Activated naive CD4-positive, alpha-beta T cell treated with anti-CD3 and anti-CD28 coated beads, Interleukin-2, amount 10 ng/mL, durations not matched to agents 7 days and 5 days (primary cell): ENCODE data around the gene SLC7A9.
"Not testable (repeated sequence)": the region's sequence is repeated elsewhere in the genome, so short reads cannot be mapped to it uniquely, and the experiment has no call there.

ENCODE experiments used
- CTCF ChIA-PET: fragments of 350-600 bp; sonication (Branson Sonifier 250); formaldehyde crosslinking; loops from one replicate; lab custom pipeline; 2021; ENCODE audit warnings: antibody characterized with exemption; lab: Charles Lee
- DNase-seq: peaks from one replicate; pipeline ENCODE4 v3.0.0-alpha.2; 2020
- H3K27ac Mint-ChIP-seq: one replicate; pipeline ENCODE4 v1.8.0; 2021; ENCODE audit warnings: mild to moderate bottlenecking, moderate library complexity, mixed read lengths
- H3K27me3 Mint-ChIP-seq: one replicate; pipeline ENCODE4 v1.8.0; 2021; ENCODE audit warnings: mild to moderate bottlenecking, mixed read lengths
- H3K36me3 Mint-ChIP-seq: one replicate; pipeline ENCODE4 v1.8.0; 2021; ENCODE audit warnings: mixed read lengths
- H3K4me1 Mint-ChIP-seq: one replicate; pipeline ENCODE4 v1.8.0; 2021; ENCODE audit warnings: mixed read lengths
- H3K4me3 Mint-ChIP-seq: one replicate; pipeline ENCODE4 v1.8.0; 2021; ENCODE audit warnings: mild to moderate bottlenecking, moderate library complexity, mixed read lengths
- H3K9me3 Mint-ChIP-seq: one replicate; pipeline ENCODE4 v1.8.0; 2021; ENCODE audit warnings: mixed read lengths

Gene SLC7A9

GRCh38 chr19:32876236-32876918 is 6.8 kb upstream of the SLC7A9 start:
- Mint-ChIP-seq H3K27me3 (no peaks in the 10 kb centered on the region), H3K4me1 (peaks cover 6% of the 10 kb centered on the region), H3K4me3 (no peak overlapping the region), H3K36me3 (peaks cover under 1% of the 10 kb centered on the region), H3K9me3 (no peaks in the 10 kb centered on the region), H3K27ac (no peak overlapping the region)
- no peak for DNase-seq
- CTCF ChIA-PET: no interaction called here

DNA sequence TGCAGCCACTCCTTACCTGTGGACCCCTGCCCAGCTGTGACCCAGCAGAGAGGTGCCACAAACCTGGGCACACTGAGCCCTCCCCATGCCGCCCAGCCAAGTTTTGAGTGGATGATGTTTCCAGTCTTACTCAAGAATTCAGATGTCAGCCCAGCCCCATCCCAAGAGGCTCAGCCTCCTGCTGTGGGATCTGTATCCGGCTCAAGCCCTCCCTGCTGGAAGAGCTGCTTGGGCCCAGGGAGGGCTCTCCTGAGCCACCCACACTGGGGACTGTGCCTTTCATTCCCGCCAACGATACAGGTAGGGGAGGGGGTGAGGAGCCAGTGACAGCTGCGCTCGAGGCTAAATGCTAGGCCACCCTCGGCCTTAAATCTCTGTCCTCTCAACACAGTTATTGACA is 5.9 kb upstream of the SLC7A9 start:
- H3K4me3 Mint-ChIP-seq: no peak overlapping the region
- H3K9me3 Mint-ChIP-seq: no peaks in the 10 kb centered on the region
- H3K27ac Mint-ChIP-seq: no peak overlapping the region
- peaks cover 6% of the 10 kb centered on the region for H3K4me1 Mint-ChIP-seq
- CTCF ChIA-PET: no interaction called here
- peaks cover 3% of the 10 kb centered on the region for H3K27me3 Mint-ChIP-seq
- no peaks in the 10 kb centered on the region for H3K36me3 Mint-ChIP-seq
- no peak for DNase-seq

- no peak overlapping the region for H3K4me3 Mint-ChIP-seq
- no peak for DNase-seq
- H3K4me1 Mint-ChIP-seq: peaks cover 6% of the 10 kb centered on the region
- H3K27me3 Mint-ChIP-seq: peaks cover 3% of the 10 kb centered on the region
- CTCF ChIA-PET: no interaction called here
- no peaks in the 10 kb centered on the region for H3K36me3 Mint-ChIP-seq
- no peak overlapping the region for H3K27ac Mint-ChIP-seq
- no peaks in the 10 kb centered on the region for H3K9me3 Mint-ChIP-seq
These were observed 5.0 kb upstream of the SLC7A9 start for GRCh38 chr19:32874605-32875004.

DNA sequence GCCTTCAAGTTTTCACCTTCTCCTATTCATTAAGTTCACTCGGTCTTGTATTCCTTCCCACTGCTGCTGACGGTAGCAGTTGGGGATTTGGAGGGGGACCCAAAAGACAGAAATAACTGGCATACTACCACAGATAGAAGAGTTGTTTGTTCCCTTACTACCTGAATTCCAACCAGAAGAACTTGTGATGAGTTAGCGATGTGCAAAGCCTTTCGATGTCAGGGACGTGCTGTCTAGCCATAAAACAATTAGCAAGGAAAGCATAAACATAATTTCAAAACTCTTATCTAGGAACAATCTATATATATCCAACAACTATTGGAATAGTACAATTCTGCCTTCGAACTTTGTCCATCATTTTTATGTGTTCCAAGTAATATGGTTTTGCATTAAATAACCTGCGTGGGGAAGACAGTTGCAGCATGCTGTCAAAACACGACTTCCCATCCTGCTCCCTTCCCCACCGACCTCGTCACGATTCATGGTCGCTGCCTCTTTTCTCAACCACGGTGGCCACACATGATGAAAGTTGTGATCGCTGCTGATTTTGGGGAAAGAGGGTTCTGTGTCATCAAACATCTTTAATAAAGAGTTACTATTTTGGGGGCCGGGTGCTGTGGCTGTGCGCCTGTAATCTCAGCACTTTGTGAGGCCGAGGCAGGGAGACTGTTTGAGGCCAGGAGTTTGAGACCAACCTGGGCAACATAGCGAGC is 3.8 kb upstream of the SLC7A9 start:
- H3K27me3 Mint-ChIP-seq: peaks cover 3% of the 10 kb centered on the region
- no peak overlapping the region for H3K4me3 Mint-ChIP-seq
- H3K27ac Mint-ChIP-seq: no peak overlapping the region
- peaks cover 6% of the 10 kb centered on the region for H3K4me1 Mint-ChIP-seq
- no peaks in the 10 kb centered on the region for H3K9me3 Mint-ChIP-seq
- CTCF ChIA-PET: no interaction called here
- DNase-seq: no peak
- H3K36me3 Mint-ChIP-seq: no peaks in the 10 kb centered on the region

- H3K4me1 Mint-ChIP-seq: peaks cover 6% of the 10 kb centered on the region
- no peak overlapping the region for H3K27ac Mint-ChIP-seq
- H3K27me3 Mint-ChIP-seq: peaks cover 3% of the 10 kb centered on the region
- no peak overlapping the region for H3K4me3 Mint-ChIP-seq
- no peak for DNase-seq
- H3K9me3 Mint-ChIP-seq: no peaks in the 10 kb centered on the region
- CTCF ChIA-PET: no interaction called here
- no peaks in the 10 kb centered on the region for H3K36me3 Mint-ChIP-seq
These were observed 2.8 kb upstream of the SLC7A9 start for GRCh38 chr19:32872391-32872790.

DNA sequence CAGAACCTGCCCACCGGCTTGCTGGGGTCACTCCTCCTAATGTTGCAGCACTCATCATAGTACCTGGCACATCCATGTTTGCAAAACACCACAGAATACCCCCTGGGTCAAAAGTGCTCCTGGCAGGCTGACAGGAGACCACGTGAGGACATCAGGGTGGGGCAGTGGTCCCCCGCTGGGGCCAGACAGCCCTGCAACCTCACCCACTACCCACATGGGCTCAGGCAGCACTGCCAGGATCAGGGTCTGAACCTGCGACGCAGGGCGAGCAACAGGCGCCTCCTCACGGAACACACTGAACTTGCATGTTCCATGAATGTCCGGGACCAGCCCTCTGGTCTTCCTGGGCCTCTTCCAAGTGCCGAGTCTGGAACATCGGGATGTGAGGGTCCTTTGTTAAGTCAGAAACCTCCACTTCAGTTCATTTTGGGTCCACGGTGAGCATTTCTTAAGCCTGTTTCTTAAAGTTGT is 1.4 kb upstream of the SLC7A9 start:
- no peaks in the 10 kb centered on the region for H3K9me3 Mint-ChIP-seq
- no peaks in the 10 kb centered on the region for H3K4me1 Mint-ChIP-seq
- no peaks in the 10 kb centered on the region for H3K36me3 Mint-ChIP-seq
- no peak overlapping the region for H3K4me3 Mint-ChIP-seq
- no peak for DNase-seq
- H3K27me3 Mint-ChIP-seq: peaks cover 3% of the 10 kb centered on the region
- CTCF ChIA-PET: no interaction called here
- no peak overlapping the region for H3K27ac Mint-ChIP-seq

- H3K4me3 Mint-ChIP-seq: no peak overlapping the region
- DNase-seq: no peak
- peaks cover 3% of the 10 kb centered on the region for H3K27me3 Mint-ChIP-seq
- no peak overlapping the region for H3K27ac Mint-ChIP-seq
- H3K9me3 Mint-ChIP-seq: no peaks in the 10 kb centered on the region
- no peaks in the 10 kb centered on the region for H3K36me3 Mint-ChIP-seq
- no peaks in the 10 kb centered on the region for H3K4me1 Mint-ChIP-seq
- CTCF ChIA-PET: no interaction called here
These were observed 503 bp upstream of the SLC7A9 start for GRCh38 chr19:32869966-32870573.

DNA sequence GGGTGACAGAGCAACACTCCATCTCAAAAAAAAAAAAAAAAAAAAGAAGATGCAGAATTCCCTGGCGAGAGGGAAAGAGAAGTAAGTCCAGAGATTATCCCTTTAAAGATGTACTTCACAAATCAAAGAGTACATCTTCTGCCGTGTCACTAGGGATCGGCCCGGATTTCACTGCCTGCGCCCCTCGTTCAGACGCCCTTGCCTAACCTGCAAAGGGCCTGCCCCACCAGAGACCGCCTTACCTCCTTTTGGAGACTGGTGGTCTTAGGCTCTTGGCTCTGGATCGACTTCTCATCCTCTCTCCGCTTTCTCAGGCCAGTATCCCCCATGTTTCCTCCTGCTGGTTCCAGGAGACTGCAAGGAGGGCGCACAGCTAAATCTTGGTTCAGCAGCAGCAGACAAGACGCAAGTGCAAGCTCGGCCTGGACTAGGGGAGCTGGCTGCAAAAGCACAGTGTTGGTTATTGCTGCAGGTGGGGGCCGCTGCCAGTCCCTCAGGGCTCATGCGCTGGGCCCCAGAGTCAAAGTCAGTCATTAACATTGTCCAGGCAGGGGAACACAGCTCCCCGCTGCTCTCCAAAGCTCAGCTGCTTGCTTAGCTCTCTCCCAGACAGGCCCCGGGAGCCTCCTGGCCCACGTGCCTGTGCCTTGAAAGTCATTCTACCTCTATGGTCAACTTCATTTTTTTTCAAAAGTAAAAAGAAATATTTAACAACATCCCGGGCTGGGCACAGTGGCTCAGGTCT is 1.2 kb downstream of the SLC7A9 start:
- H3K27me3 Mint-ChIP-seq: peaks cover 3% of the 10 kb centered on the region
- H3K4me1 Mint-ChIP-seq: no peaks in the 10 kb centered on the region
- no peaks in the 10 kb centered on the region for H3K9me3 Mint-ChIP-seq
- no peak overlapping the region for H3K27ac Mint-ChIP-seq
- H3K36me3 Mint-ChIP-seq: no peaks in the 10 kb centered on the region
- CTCF ChIA-PET: no interaction called here
- DNase-seq: no peak
- H3K4me3 Mint-ChIP-seq: no peak overlapping the region

- H3K4me1 Mint-ChIP-seq, DNase-seq, H3K9me3 Mint-ChIP-seq, H3K27me3 Mint-ChIP-seq, H3K4me3 Mint-ChIP-seq, CTCF ChIA-PET, H3K27ac Mint-ChIP-seq, H3K36me3 Mint-ChIP-seq: not testable (repeated sequence)
These were observed 2.1 kb downstream of the SLC7A9 start for GRCh38 chr19:32867436-32867835.

DNA sequence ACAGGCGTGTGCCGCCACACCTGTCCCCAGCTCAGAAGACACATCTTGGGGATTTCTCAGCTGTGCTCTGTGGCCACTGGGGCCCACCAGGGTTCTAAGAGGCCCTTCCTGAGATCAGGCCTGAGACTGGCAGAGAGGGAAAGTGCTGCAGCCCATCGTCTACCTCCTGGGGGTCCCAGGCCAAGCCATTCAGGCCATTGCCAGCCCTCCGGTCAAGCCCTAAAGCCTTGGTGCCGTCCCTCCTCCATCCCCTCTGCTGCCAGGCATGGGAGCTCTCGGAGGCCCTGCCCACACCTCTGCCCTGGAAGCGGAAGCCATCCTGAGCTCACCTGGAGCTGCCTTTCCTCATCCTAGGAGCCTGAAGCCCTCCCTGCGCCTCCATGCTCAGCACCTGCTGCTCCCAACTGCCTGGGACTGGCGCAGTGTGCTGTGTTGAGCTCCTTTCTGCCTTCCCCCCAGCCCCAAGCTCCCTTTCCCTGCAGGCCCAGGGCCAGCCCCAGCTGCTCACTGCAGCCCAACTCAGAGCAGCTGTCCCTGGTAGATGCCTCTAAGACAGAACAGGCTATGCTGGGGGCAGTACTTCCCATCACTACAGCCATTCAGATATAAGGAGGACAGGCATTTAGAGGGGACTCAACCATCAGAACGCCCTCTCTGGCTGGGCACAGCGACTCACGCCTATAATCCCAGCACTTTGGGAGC is 2.9 kb downstream of the SLC7A9 start:
- Mint-ChIP-seq H3K27me3 (peaks cover 3% of the 10 kb centered on the region), H3K4me1 (no peaks in the 10 kb centered on the region), H3K36me3 (no peaks in the 10 kb centered on the region), H3K27ac (no peak overlapping the region), H3K4me3 (no peak overlapping the region), H3K9me3 (no peaks in the 10 kb centered on the region)
- DNase-seq: no peak
- CTCF ChIA-PET: interaction anchor here (0.6 kb wide), 1 partner anchor 176 kb away, joined by 3 read pairs; no protein-coding TSS in a partner anchor

GRCh38 chr19:32866061-32866460 is 3.5 kb downstream of the SLC7A9 start:
- DNase-seq: no peak
- Mint-ChIP-seq H3K27me3 (peaks cover 2% of the 10 kb centered on the region), H3K4me3 (no peak overlapping the region), H3K4me1 (no peaks in the 10 kb centered on the region), H3K36me3 (no peaks in the 10 kb centered on the region), H3K27ac (no peak overlapping the region), H3K9me3 (no peaks in the 10 kb centered on the region)
- CTCF ChIA-PET: interaction anchor here (0.6 kb wide), 1 partner anchor 175 kb away, joined by 3 read pairs; no protein-coding TSS in a partner anchor

DNA sequence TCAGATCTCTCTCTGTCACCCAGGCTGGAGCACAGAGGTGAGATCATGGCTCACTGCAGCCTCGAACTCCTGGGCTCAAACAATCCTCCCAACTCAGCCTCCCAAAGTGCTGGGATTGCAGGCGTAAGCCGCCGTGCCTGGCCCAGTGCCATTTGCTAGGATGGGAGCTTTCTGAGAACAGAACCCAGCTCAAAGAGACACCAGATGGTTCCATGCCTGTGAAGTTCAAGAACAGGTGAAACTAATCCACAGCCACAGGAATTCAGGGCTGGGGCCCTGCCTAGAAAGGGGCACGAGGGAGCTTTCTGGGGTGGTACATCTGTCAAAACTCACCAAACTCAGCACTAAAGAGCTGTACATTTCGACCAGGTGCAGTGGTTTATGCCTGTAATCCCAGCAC is 4.2 kb downstream of the SLC7A9 start:
- H3K36me3 Mint-ChIP-seq: no peaks in the 10 kb centered on the region
- no peaks in the 10 kb centered on the region for H3K4me1 Mint-ChIP-seq
- no peaks in the 10 kb centered on the region for H3K27me3 Mint-ChIP-seq
- H3K27ac Mint-ChIP-seq: no peak overlapping the region
- H3K4me3 Mint-ChIP-seq: no peak overlapping the region
- no peak for DNase-seq
- CTCF ChIA-PET: no interaction called here
- no peaks in the 10 kb centered on the region for H3K9me3 Mint-ChIP-seq

DNA sequence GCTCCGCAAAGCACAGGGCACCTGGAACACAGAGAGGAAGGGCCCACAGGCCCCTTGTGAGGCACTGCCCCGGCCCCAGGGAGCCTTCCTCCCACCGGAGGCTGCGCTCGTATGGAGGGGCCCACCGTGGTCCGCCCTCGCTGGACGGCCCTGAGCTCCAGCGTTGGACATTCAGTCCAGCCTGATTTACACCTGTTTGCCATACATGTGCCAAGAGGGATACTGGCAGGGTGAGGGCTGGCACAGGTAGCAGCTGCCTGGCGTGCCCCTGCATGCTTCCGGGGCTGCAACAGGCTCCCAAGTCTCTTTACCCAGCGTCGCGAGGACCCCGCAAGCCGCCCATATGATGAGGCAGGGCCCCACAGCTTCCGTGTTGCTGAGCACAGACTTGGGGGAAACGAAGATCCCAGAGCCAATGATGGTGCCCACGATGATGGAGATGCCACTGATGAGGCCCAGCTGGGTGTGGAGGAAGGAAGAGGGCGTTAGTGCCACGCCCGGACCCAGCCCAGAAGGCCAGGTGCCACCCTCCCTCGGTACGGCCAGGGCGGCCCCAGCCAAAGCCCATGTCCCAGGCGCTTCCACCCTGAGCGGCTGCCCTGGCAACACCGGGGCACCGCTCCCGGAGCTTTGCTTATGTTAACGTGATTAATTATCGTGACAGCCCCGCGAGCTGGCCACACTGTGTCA is 5.1 kb downstream of the SLC7A9 start:
- Mint-ChIP-seq H3K27me3 (no peaks in the 10 kb centered on the region), H3K4me1 (no peaks in the 10 kb centered on the region), H3K4me3 (no peak overlapping the region), H3K36me3 (no peaks in the 10 kb centered on the region), H3K27ac (no peak overlapping the region), H3K9me3 (no peaks in the 10 kb centered on the region)
- no peak for DNase-seq
- CTCF ChIA-PET: no interaction called here
